Mucosa of descending colon (tissue), 3 donors: ENCODE data around the gene EVA1A. TPM values are rescaled to one million over a fixed set of nuclear protein-coding genes. Genes with fewer than 3 reads are reported as not detected.

ENCODE experiments used
- ATAC-seq: fragments of 200-7000 bp; cut with Tn5 transposase; one replicate; pipeline ENCODE4 v1.9.1; 2020; ENCODE audit warnings: mild to moderate bottlenecking, moderate library complexity
- DNase-seq, 3 donors: peaks; one replicate each; pipeline ENCODE4 v3.0.0-alpha.2; 2020
- H3K36me3 ChIP-seq: fragments of 200-600 bp; one replicate; pipeline ENCODE4 v1.8.0; 2021; ENCODE audit warnings: low read depth, mild to moderate bottlenecking
- H3K4me1 ChIP-seq: fragments of 200-600 bp; one replicate; pipeline ENCODE4 v1.8.0; 2021; ENCODE audit warnings: low read depth, mild to moderate bottlenecking
- H3K4me3 ChIP-seq: fragments of 200-600 bp; one replicate; pipeline ENCODE4 v1.8.0; 2021; ENCODE audit warnings: mild to moderate bottlenecking
- H3K9me3 ChIP-seq: fragments of 200-600 bp; one replicate; pipeline ENCODE4 v1.8.0; 2021; ENCODE audit warnings: mild to moderate bottlenecking
- intact Hi-C, 2 donors: fragments of 100-400 bp; cut with DNase I in 1 of 2; cut with micrococcal nuclease in 1 of 2; formaldehyde crosslinking; loops; one replicate each; pipeline versions ENCODE4 v1.11.0 to v1.11.1; 2022; cut with DNase I, micrococcal nuclease
- total RNA-seq, 3 donors: library from RNA; stranded (reverse); fragmentation: NEBNext Ultra II Directional in 2 of 3; extraction: Animal tissue kit (Norgen Biotek cat#: 25700) in 2 of 3; gene quantifications; one replicate each; pipeline versions ENCODE4 v1.2.1 to v1.2.4, GENCODE V29; 2021 to 2023
- TF ChIP-seq, protein P1 (sequence below): fragments of 200-600 bp; IDR thresholded peaks from one replicate; pipeline ENCODE4 v1.8.0; 2022; ENCODE audit warnings: antibody characterized with exemption, mild to moderate bottlenecking
- donor health status: DM: no; HTN: no; CAD: no; lungs with moderate emphysema.
- donor health status: DM: no; HTN: no; CAD: no.
- donor health status: DM: no; HTN: yes; CAD: no.

The EVA1A gene
- total RNA-seq, 3 donors from 2014 or later: 0.72 to 1.3 TPM; not detected in 1

DNA sequence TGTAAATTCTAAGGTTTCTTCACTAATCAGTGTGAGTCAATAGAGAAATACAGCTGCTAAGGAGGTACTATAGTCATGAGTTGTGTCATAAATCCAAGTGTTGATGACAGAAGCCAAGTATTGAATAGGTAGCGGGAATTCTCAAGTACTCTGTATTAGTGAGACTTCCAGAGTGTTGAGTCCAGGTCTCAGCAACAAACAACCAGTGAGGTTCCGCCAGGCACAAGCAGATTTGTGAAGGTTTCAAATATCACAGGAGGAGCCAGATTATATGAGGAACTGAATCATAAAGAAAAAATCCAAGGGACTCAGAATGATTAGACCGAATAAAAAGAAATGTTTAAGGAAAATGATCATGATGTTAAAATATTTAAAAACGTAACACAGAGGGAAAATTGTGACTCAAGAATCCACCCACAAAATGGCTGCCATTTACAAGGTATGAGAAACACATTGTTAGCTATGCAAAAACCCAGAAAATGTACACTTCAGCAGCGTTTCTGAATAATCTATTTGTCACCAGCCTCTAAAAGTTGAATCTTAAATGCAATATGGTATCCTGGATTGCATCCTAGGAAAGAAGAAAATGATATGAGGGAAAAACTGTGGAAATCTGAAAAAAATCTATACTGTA lies 27.3 kb upstream of the EVA1A start:
- TF ChIP-seq, protein P1, sequence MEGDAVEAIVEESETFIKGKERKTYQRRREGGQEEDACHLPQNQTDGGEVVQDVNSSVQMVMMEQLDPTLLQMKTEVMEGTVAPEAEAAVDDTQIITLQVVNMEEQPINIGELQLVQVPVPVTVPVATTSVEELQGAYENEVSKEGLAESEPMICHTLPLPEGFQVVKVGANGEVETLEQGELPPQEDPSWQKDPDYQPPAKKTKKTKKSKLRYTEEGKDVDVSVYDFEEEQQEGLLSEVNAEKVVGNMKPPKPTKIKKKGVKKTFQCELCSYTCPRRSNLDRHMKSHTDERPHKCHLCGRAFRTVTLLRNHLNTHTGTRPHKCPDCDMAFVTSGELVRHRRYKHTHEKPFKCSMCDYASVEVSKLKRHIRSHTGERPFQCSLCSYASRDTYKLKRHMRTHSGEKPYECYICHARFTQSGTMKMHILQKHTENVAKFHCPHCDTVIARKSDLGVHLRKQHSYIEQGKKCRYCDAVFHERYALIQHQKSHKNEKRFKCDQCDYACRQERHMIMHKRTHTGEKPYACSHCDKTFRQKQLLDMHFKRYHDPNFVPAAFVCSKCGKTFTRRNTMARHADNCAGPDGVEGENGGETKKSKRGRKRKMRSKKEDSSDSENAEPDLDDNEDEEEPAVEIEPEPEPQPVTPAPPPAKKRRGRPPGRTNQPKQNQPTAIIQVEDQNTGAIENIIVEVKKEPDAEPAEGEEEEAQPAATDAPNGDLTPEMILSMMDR: no peak
- intact Hi-C loops: no loop called here
- Histone ChIP-seq H3K4me1 (no peaks in the 10 kb centered on the region), H3K9me3 (no peaks in the 10 kb centered on the region), H3K36me3 (no peaks in the 10 kb centered on the region), H3K4me3 (no peak overlapping the region)
- ATAC-seq: no peak
- no peak for DNase-seq

DNA sequence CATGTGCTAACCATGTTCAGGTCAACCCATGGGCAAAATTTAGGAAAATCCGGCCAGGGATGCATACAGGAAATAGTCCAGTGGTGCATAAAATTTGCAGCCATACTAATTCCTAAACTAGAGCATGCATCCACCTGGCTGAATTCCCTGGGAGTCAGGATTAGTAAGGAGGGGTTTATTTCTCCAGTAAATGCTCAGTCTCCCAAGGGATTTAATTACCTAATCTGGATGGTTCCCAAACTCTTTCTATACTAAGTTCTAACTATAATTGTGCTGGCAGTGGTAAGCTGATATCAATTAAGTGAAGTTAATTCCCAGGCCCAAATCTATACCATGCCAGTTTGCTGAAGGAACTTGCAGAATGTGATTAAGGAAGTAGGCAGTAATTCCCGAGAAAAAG lies 26.2 kb upstream of the EVA1A start:
- no peaks in the 10 kb centered on the region for H3K4me1 ChIP-seq
- no peak overlapping the region for H3K4me3 ChIP-seq
- H3K9me3 ChIP-seq: no peaks in the 10 kb centered on the region
- no peak for DNase-seq
- intact Hi-C loops: no loop called here
- no peak for ATAC-seq
- TF ChIP-seq, protein P1: no peak
- H3K36me3 ChIP-seq: no peaks in the 10 kb centered on the region

DNA sequence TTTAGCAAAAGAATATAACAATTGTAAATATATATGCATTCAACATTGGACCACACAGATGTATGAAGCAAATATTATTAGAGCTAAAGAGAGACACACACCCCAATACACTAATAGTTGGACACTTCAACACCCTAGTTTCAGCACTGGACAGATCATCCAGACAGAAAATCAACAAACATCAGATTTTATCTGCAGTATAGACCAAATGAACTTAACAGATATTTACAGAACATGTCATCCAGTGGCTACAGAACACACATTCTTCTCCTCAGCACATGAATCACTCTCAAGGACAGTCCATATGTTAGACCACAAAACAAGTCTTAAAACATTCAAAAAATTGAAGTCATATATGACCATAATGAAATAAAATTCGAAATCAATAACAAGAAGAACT lies 22.1 kb upstream of the EVA1A start:
- no peak overlapping the region for H3K4me3 ChIP-seq
- no peaks in the 10 kb centered on the region for H3K4me1 ChIP-seq
- no peaks in the 10 kb centered on the region for H3K9me3 ChIP-seq
- TF ChIP-seq, protein P1: no peak
- ATAC-seq (no peak), DNase-seq (no peak)
- no peaks in the 10 kb centered on the region for H3K36me3 ChIP-seq
- intact Hi-C loops: no loop called here

DNA sequence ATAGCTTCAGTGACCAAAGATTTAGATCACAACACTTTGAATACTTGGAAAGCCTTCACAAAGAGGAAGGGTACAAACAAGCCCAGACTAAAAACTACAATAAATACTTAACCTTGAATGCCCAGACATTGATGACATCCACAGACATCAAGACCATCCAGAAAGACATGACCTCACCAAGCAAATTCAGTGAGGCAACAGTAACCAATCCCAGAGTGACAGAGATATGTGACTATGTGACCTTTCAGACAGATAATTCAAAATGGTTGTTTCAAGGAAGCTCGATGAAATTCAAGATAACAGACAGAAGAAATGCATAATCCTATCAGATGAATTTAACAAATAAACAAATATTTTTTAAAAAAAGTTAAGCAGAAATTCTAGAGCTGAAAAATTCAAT lies 19.9 kb upstream of the EVA1A start:
- TF ChIP-seq, protein P1: no peak
- DNase-seq: no peak
- ATAC-seq: no peak
- Histone ChIP-seq H3K9me3 (no peaks in the 10 kb centered on the region), H3K36me3 (no peaks in the 10 kb centered on the region), H3K4me1 (no peaks in the 10 kb centered on the region), H3K4me3 (no peak overlapping the region)
- intact Hi-C loops: no loop called here

DNA sequence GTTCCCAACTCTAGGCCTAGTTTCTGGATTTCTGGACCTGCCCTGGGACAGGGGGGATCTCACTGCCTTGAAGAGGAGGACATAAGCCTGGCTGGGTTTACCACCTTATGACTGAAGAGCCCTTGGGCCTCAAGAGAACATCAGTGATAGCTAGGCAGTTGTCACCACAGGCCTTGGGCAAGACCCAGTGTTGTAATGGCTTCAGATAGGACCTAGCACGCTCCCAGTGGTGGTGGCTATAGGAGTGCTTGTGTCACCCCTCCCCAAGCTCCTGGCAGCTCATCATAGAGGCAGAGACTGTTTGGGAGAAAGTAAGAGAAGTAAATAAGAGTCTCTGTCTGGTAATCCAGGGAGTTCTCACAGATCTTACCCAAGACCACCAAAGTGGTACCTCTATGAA lies 19.4 kb upstream of the EVA1A start:
- H3K4me3 ChIP-seq: no peak overlapping the region
- TF ChIP-seq, protein P1: no peak
- no peak for ATAC-seq
- no peaks in the 10 kb centered on the region for H3K9me3 ChIP-seq
- no peak for DNase-seq
- H3K36me3 ChIP-seq: no peaks in the 10 kb centered on the region
- intact Hi-C loops: no loop called here
- H3K4me1 ChIP-seq: no peaks in the 10 kb centered on the region

DNA sequence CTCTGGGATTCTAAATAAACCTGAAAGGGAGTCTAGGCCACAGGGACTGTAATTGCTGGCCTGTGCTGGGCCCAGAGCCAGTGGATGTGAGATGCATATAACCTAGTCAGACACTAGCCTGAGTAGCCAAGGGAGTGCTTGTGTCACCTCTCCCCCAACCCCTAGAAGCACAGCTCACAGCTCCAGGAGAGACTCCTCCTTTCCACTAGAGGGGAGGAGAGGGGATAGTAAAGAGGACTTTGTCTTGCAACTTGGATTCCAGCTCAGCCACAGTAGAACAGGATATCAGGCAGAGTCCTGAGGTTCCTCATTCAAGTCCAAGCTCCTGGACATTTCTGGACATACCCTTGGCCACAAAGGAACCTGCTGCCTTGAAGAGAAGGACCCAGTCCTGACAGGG lies 18.4 kb upstream of the EVA1A start:
- Histone ChIP-seq H3K9me3 (no peaks in the 10 kb centered on the region), H3K36me3 (no peaks in the 10 kb centered on the region), H3K4me3 (no peak overlapping the region), H3K4me1 (no peaks in the 10 kb centered on the region)
- DNase-seq (no peak), ATAC-seq (no peak)
- intact Hi-C loops: no loop called here
- TF ChIP-seq, protein P1: no peak
